HL-60/S4 (cell line): ENCODE measurements around the gene CAPSL.
"Not testable (repeated sequence)": the region's sequence is repeated elsewhere in the genome, so short reads cannot be mapped to it uniquely, and the experiment has no call there.

Experiments used
- in situ Hi-C: fragments of 300-500 bp; cut with MboI; formaldehyde crosslinking; loops from 2 replicates; pipeline ENCODE4 v1.14.3; 2022; ENCODE audit warnings: low sequenced_read_pairs

CAPSL gene

GRCh38 chr5:35878079-35878478 lies 60.3 kb downstream of the CAPSL start:
- in situ Hi-C loops = no loop called here

DNA sequence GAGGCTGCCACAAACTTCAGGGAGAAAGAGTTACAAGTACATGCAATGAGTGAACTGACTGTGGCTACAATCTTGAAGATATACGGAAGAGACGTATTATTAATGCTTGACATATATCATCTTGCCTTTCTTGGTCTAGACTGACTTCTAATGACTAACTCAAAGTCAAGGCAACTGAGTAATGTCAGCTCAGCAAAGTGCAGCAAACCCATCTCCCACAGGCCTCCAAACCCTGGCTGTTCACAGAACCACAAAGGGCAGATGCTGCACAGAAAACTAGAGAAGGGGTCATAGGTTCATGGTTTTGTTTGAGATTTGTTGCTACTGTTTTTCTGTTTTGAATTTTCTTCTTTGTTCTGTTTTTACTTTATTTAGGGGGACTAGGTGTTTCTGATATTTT lies 60.8 kb downstream of the CAPSL start:
- in situ Hi-C loops = no loop called here

GRCh38 chr5:35876922-35877321 lies 61.5 kb downstream of the CAPSL start:
- in situ Hi-C loops = no loop called here

- in situ Hi-C loops = no loop called here
Observed at GRCh38 chr5:35876454-35876853, 62.0 kb downstream of the CAPSL start.

- in situ Hi-C loops = no loop called here
Observed at GRCh38 chr5:35870605-35871004, 67.8 kb downstream of the CAPSL start.

DNA sequence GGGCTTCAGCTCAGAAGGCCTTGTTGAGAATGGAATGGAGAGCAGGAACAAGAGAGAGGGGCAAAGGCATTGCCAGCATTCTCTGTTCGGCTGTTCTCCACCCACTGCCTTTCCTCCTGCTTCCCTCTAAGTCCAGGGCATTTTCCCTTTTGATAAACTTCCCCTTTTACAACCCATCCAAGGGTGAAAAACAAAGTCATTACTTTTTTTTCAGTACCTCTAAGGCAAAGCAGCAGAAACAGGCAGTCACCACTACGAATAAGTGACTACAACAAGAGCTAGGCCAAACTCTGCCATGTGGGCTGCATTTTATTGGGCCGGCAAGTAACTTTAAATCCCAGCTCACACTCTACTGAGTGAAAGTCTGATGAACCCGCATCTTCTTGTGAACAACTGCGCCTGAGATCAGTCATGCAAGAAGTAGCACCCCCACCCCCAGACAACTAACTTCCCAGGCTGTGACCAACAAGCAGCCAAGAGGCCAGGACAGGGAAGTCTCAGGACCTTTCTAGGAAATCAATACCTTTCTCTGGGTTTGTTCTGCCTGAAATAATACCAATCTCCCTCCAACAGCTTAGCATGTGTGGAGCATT lies 68.6 kb downstream of the CAPSL start:
- in situ Hi-C loops = no loop called here

- in situ Hi-C loops = no loop called here
Observed at GRCh38 chr5:35867998-35868397, 70.4 kb downstream of the CAPSL start.

GRCh38 chr5:35863159-35863558 lies 75.3 kb downstream of the CAPSL start:
- in situ Hi-C loops = no loop called here

- in situ Hi-C loops = no loop called here
Observed at GRCh38 chr5:35862126-35862525, 76.3 kb downstream of the CAPSL start.

GRCh38 chr5:35861718-35862117 lies 76.7 kb downstream of the CAPSL start:
- in situ Hi-C loops = no loop called here

DNA sequence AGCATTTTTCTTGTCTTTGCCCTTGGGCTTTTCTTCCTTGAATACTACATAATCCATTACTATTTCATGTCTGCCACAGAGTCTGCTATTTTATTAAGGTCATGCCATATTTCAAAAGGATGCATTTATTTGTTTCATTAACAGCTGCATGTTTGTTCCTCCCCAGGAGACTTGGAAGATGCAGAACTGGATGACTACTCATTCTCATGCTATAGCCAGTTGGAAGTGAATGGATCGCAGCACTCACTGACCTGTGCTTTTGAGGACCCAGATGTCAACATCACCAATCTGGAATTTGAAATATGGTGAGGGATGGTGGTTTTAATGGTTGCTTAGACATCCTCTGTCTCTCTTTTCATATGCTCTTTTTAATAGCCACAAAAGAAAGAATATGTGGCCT lies 77.7 kb downstream of the CAPSL start:
- in situ Hi-C loops = no loop called here

- in situ Hi-C loops = no loop called here
Observed at GRCh38 chr5:35859101-35859661, 79.2 kb downstream of the CAPSL start.

- in situ Hi-C loops = no loop called here
Observed at GRCh38 chr5:35857606-35858205, 80.7 kb downstream of the CAPSL start.

DNA sequence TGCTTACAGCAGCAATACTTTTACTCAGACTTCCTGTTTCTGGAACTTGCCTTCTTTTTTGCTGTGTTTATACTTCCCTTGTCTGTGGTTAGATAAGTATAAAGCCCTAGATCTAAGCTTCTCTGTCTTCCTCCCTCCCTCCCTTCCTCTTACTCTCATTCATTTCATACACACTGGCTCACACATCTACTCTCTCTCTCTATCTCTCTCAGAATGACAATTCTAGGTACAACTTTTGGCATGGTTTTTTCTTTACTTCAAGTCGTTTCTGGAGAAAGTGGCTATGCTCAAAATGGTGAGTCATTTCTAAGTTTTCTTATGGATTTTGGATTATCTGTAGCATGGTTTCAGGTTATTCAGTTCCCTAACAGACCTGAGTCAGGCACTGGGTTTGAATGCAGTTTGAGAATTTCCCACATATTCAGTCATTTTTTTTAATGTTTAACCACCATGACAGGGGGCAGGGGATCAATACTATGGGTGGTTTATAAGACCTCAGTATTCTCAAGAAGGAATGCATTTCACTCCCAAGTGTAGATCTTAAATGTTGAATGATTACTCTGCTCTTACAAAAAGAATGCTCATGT lies 81.6 kb downstream of the CAPSL start, which contains the start of gene IL7R:
Gene IL7R (plus strand): TSS at position 127 of the 587 bp plus-strand sequence. CDS start 87 bp downstream, at position 214.
- in situ Hi-C loops = no loop called here

DNA sequence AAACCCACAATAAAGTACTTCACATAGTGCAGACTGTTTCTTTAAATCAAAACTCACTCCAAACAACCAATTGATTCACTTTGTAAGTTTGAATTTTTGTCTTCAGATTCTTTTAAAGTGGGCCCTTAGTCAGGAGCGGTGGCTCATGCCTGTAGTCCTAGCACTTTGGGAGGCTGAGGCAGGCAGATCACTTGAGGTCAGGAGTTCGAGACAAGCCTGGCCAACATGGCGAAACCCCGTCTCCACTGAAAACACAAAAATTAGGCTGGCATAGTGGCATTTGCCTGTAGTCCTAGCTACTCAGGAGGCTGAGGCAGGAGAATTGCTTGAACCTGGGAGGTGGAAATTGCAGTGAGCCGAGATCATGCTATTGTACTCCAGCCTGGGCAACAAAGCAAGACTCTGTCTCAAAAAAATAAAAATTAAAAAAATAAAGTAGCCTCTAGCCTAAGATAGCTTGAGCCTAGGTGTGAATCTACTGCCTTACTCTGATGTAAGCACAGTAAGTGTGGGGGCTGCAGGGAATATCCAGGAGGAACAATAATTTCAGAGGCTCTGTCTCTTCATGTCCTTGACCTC lies 82.1 kb downstream of the CAPSL start:
- in situ Hi-C loops = not testable (repeated sequence)

DNA sequence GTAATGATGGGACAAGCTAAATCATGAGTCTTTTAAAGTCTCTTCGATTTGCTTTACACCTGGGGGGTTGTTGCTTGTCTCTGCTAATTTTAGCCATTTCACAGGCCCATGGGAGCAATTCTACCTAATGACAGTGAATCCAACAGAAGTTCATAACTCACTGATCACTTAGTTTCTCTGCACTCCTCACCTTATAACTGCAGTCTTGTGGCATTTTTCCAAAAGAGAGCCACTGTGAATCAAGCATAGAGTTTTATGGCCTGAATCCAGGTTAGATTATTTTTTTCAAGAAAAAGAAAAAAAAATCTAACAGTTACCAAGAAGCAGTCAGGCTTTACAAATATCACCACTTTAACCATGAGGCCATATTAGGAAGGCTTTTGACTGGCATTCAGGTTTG lies 83.2 kb downstream of the CAPSL start:
- in situ Hi-C loops = no loop called here
